Spleen (tissue), 7 donors: ENCODE data around the gene MAD2L2.

Experiments used
- CTCF ChIP-seq, 11 experiments: fragments of 200-600 bp in 7 of 11; fragments of 450-650 bp in 4 of 11; sonication (generic) in 4 of 11; IDR thresholded peaks in 8 of 11; conservative IDR thresholded peaks in 3 of 11; 1 replicate in 7 of 11; 2 replicates in 4 of 11; pipeline versions ENCODE4 v1.4.0 to v1.8.0; 2016 to 2021; ENCODE audit warnings: antibody characterized with exemption in 11 of 11, inconsistent platforms in 4 of 11, mild to moderate bottlenecking in 1 of 11
- POLR2A ChIP-seq, 3 donors: fragments of 450-650 bp; IDR thresholded peaks; one replicate each; pipeline ENCODE4 v1.5.1; 2017; ENCODE audit warnings: antibody characterized with exemption in 3 of 3, mild to moderate bottlenecking in 1 of 3
- donor health status: DM: no; HTN: no; CAD: no; lungs with moderate emphysema.
- donor health status: DM: no; HTN: no; CAD: no.
- donor health status: DM: no; HTN: no; CAD: no.

DNA sequence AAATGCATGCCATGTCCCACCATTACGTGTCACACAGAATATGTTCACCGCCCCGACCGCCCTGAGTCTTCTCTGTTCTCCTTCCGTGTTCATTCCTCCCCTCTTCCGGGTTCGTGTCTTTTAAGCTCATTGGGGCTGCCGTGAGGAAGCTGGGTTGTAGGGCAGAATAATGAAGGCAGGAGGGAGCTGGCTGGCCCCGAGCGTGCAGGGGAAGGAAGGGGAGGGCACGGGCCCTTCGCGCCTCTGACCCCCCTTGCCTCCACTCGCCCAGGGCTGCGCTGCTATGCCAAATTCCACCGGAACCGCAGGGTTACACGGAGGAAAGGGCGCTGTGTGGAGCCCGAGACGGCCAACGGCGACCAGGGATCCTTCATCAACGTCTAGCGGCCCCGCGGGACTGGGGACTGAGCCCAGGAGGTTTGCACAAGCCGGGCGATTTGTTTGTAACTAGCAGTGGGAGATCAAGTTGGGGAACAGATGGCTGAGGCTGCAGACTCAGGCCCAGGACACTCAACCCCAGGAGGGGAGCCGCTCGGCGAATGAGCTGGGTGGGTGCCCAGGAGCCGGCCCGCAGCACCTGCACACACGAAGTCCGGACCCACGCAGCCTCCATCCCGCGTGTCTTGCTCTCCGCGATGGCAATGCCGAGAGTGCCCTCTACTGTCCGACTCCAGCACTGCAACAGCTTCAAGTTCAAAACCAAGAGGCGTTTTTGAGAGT is 38.5 kb upstream of the MAD2L2 start:
- TF ChIP-seq POLR2A (IDR thresholded peaks at IDR 0.05): no peak
- TF ChIP-seq CTCF (IDR thresholded peaks at IDR 0.05 in 8 of 11, conservative IDR thresholded peaks at IDR 0.05 in 3 of 11): peak; percentile 91 to 99 (median 95)
